Endothelial cell of umbilical vein (primary cell): ENCODE data around the gene TREML2. TPM values are rescaled to one million over a fixed set of nuclear protein-coding genes. Genes with fewer than 3 reads are reported as not detected.

Experiments
- BruUV-seq: library from RNA; stranded (reverse); fragments of 400-500 nt; replicated peaks from 2 replicates; lab custom pipeline; 2021; lab: Mats Ljungman, UMichigan
- CTCF ChIA-PET: fragments of 300-600, 350-600 bp; sonication (Branson Sonifier 250); formaldehyde crosslinking; loops from one replicate; lab custom pipeline; 2021; ENCODE audit warnings: antibody characterized with exemption, inconsistent platforms; lab: Charles Lee
- POLR2A ChIA-PET: fragments of 300-600, 350-600 bp; sonication (Branson Sonifier 250); formaldehyde crosslinking; loops from one replicate; lab custom pipeline; 2021; ENCODE audit warnings: antibody characterized with exemption, inconsistent platforms; lab: Charles Lee
- DNase-seq: peaks from one replicate; pipeline ENCODE4 v3.0.0-alpha.2; 2011; ENCODE audit warnings: low read depth, low spot score
- FAIRE-seq: peaks from 2 replicates; lab custom pipeline; 2011; peaks lifted over from hg19 to GRCh38; lab: Jason Lieb, UNC
- H2AFZ ChIP-seq: 2 replicates; pipeline ENCODE4 v1.6.0; 2012; ENCODE audit warnings: low read depth, low read length, control low read depth, inconsistent platforms
- H3K27ac ChIP-seq: 2 replicates; pipeline ENCODE4 v1.5.1; 2011; ENCODE audit warnings: low read depth, mild to moderate bottlenecking, control low read depth, low read length, moderate library complexity; ENCODE audit not compliant: insufficient read depth
- H3K27me3 ChIP-seq, 2 experiments: 2 replicates each; pipeline versions ENCODE4 v1.6.0 to v1.6.1; 2011; ENCODE audit warnings: low read length in 2 of 2, mixed read lengths in 1 of 2; ENCODE audit not compliant: control insufficient read depth in 2 of 2, insufficient read depth in 2 of 2
- H3K36me3 ChIP-seq, 2 experiments: 2 replicates in 1 of 2; 3 replicates in 1 of 2; pipeline ENCODE4 v1.5.1; 2011; ENCODE audit warnings: low read length in 2 of 2, mild to moderate bottlenecking in 1 of 2, moderate library complexity in 1 of 2; ENCODE audit not compliant: control insufficient read depth in 2 of 2, insufficient read depth in 2 of 2; ENCODE audit errors: extremely low read depth in 1 of 2
- H3K4me1 ChIP-seq: 3 replicates; pipeline ENCODE4 v1.5.1; 2011; ENCODE audit warnings: mild to moderate bottlenecking, low read length; ENCODE audit not compliant: control insufficient read depth, insufficient read depth; ENCODE audit errors: extremely low read depth
- H3K4me2 ChIP-seq: 2 replicates; pipeline ENCODE4 v1.6.1; 2011; ENCODE audit warnings: low read length, control low read depth, mixed read lengths; ENCODE audit not compliant: insufficient read depth
- H3K4me3 ChIP-seq, 3 experiments: fragments of 200-600 bp in 1 of 3; sonication (generic), shearing (Covaris generic) in 1 of 3; replicated peaks in 1 of 3; 2 replicates each; pipeline ENCODE4 v1.5.1; 2011 to 2016; ENCODE audit warnings: control low read depth in 3 of 3, low read length in 3 of 3, mild to moderate bottlenecking in 2 of 3, inconsistent platforms in 1 of 3, low read depth in 1 of 3, moderate library complexity in 1 of 3; ENCODE audit not compliant: insufficient read depth in 1 of 3
- H3K79me2 ChIP-seq: 2 replicates; pipeline ENCODE4 v1.6.0; 2012; ENCODE audit warnings: low read length, inconsistent platforms; ENCODE audit not compliant: control insufficient read depth, insufficient read depth
- H3K9ac ChIP-seq: replicated peaks from 2 replicates; pipeline ENCODE3; 2011; ENCODE audit warnings: low read length, control low read depth; ENCODE audit not compliant: insufficient read depth; ENCODE audit errors: extremely low read depth
- H3K9me1 ChIP-seq: replicated peaks from 3 replicates; pipeline ENCODE4 v1.6.0; 2011; ENCODE audit warnings: mild to moderate bottlenecking, low read length; ENCODE audit not compliant: control insufficient read depth, insufficient read depth; ENCODE audit errors: extremely low read depth
- H3K9me3 ChIP-seq: replicated peaks from 2 replicates; pipeline ENCODE4 v1.5.1; 2012; ENCODE audit warnings: low read length, inconsistent platforms; ENCODE audit not compliant: control insufficient read depth, insufficient read depth
- H4K20me1 ChIP-seq: replicated peaks from 2 replicates; pipeline ENCODE3; 2011; ENCODE audit warnings: mild to moderate bottlenecking, low read length; ENCODE audit not compliant: control insufficient read depth, insufficient read depth; ENCODE audit errors: extremely low read depth
- EZH2 ChIP-seq: IDR thresholded peaks from 2 replicates; pipeline ENCODE4 v1.6.1; 2012; ENCODE audit warnings: borderline replicate concordance, low read depth, mild to moderate bottlenecking, moderate library complexity, low read length, inconsistent platforms; ENCODE audit not compliant: severe bottlenecking
- MAX ChIP-seq: IDR thresholded peaks from 2 replicates; pipeline ENCODE4 v1.6.1; 2011; ENCODE audit not compliant: insufficient read depth, insufficient read length
- POLR2AphosphoS5 ChIP-seq: IDR thresholded peaks from 2 replicates; pipeline ENCODE4 v1.6.1; 2012; ENCODE audit warnings: low read depth, mild to moderate bottlenecking, control low read depth, low read length, moderate library complexity; ENCODE audit not compliant: insufficient read depth
- dilution Hi-C: fragments of 300-500 bp; cut with MboI; formaldehyde crosslinking; loops from one replicate; pipeline ENCODE4 v1.15.0; 2019; ENCODE audit warnings: low sequenced_read_pairs; ENCODE audit not compliant: extremely low pct_ligation_motif_present
- intact Hi-C: fragments of 100-400 bp; cut with micrococcal nuclease; formaldehyde crosslinking; loops from one replicate; pipeline ENCODE4 v1.10.0; 2022
- polyA plus RNA-seq, 4 experiments: library from polyadenylated mRNA; depleted of rRNA in 3 of 4; stranded (reverse) in 3 of 4; unstranded in 1 of 4; fragments of >200 nt; gene quantifications; 2 replicates each; pipeline versions ENCODE4 v1.2.1 to v1.2.3, GENCODE V29; 2011 to 2012; ENCODE audit warnings: missing spikeins in 1 of 4
- total RNA-seq: library from RNA; stranded (reverse); gene quantifications from 2 replicates; pipeline ENCODE4 v1.2.3, GENCODE V29; 2021

TREML2 gene
- total and polyA plus RNA-seq, 2 donors (not counting 3 experiments of a cell fraction or from before 2014, with no cell fraction given), result not detected

GRCh38 chr6:41214559-41215238, 13.8 kb upstream of the TREML2 start:
- Histone ChIP-seq H3K36me3 (no peaks in the 10 kb centered on the region), H3K4me1 (no peaks in the 10 kb centered on the region), H3K79me2 (no peaks in the 10 kb centered on the region), H2AFZ (no peak overlapping the region), H4K20me1 (no peaks in the 10 kb centered on the region), H3K4me3 (no peak overlapping the region), H3K9me1 (no peaks in the 10 kb centered on the region), H3K9me3 (no peaks in the 10 kb centered on the region), H3K4me2 (no peak overlapping the region), H3K27ac (no peak overlapping the region), H3K9ac (no peak overlapping the region), H3K27me3 (peaks cover 3 to 9% of the 10 kb centered on the region in 2 experiments)
- no peak for TF ChIP-seq MAX
- FAIRE-seq (no peak), DNase-seq (no peak)
- ChIA-PET POLR2A (no interaction called here), CTCF (no interaction called here)
- no TSS peak for BruUV-seq
- dilution Hi-C loops (no loop called here), intact Hi-C loops (no loop called here)

GRCh38 chr6:41209547-41210320, 8.8 kb upstream of the TREML2 start:
- H3K4me2 ChIP-seq, result no peak overlapping the region
- H3K27ac ChIP-seq, result no peak overlapping the region
- H3K36me3 ChIP-seq, result no peaks in the 10 kb centered on the region
- H3K9me3 ChIP-seq, result no peaks in the 10 kb centered on the region
- no peaks in the 10 kb centered on the region for H4K20me1 ChIP-seq
- no peak overlapping the region for H3K4me3 ChIP-seq
- no peaks in the 10 kb centered on the region for H3K9me1 ChIP-seq
- CTCF ChIA-PET, result interaction anchor here (1.8 kb wide), 1 partner anchor 69 kb away, joined by 5 read pairs; no protein-coding TSS in a partner anchor
- H2AFZ ChIP-seq, result no peak overlapping the region
- DNase-seq (no peak), FAIRE-seq (no peak)
- peaks cover 3 to 9% of the 10 kb centered on the region in 2 experiments for H3K27me3 ChIP-seq
- dilution Hi-C loops, result no loop called here
- TF ChIP-seq EZH2 (no peak), MAX (no peak), POLR2AphosphoS5 (no peak)
- no TSS peak for BruUV-seq
- intact Hi-C loops, result no loop called here
- H3K9ac ChIP-seq, result no peak overlapping the region
- no peaks in the 10 kb centered on the region for H3K79me2 ChIP-seq
- POLR2A ChIA-PET, result no interaction called here
- no peaks in the 10 kb centered on the region for H3K4me1 ChIP-seq
